MV-4-11 (cell line): ENCODE data around the gene SEMA4D.
"Not testable (repeated sequence)": the region's sequence is repeated elsewhere in the genome, so short reads cannot be mapped to it uniquely, and the experiment has no call there.

Experiments
- DNase-seq: peaks from one replicate; lab custom pipeline; 2025; lab: John Stamatoyannopoulos, UW

SEMA4D gene

GRCh38 chr9:89351584-89352300, 146.2 kb downstream of the SEMA4D start:
- peak; percentile 77 for DNase-seq

- no peak for DNase-seq
Observed at GRCh38 chr9:89350988-89351557, 146.8 kb downstream of the SEMA4D start.

- no peak for DNase-seq
Observed at GRCh38 chr9:89349607-89350006, 148.3 kb downstream of the SEMA4D start.

- no peak for DNase-seq
Observed at GRCh38 chr9:89347651-89348050, 150.3 kb downstream of the SEMA4D start.

- DNase-seq = no peak
Observed at GRCh38 chr9:89346696-89347095, 151.2 kb downstream of the SEMA4D start.

GRCh38 chr9:89345476-89345875, 152.4 kb downstream of the SEMA4D start:
- no peak for DNase-seq

- DNase-seq = not testable (repeated sequence)
Observed at GRCh38 chr9:89343812-89344211, 154.1 kb downstream of the SEMA4D start.

GRCh38 chr9:89342948-89343347, 155.0 kb downstream of the SEMA4D start:
- DNase-seq = no peak

GRCh38 chr9:89342213-89342612, 155.7 kb downstream of the SEMA4D start:
- DNase-seq = no peak

GRCh38 chr9:89340332-89340731, 157.6 kb downstream of the SEMA4D start:
- no peak for DNase-seq

- no peak for DNase-seq
Observed at GRCh38 chr9:89339807-89340206, 158.1 kb downstream of the SEMA4D start.

GRCh38 chr9:89330513-89330912, 167.4 kb downstream of the SEMA4D start:
- DNase-seq = no peak

GRCh38 chr9:89329917-89330316, 168.0 kb downstream of the SEMA4D start:
- DNase-seq = no peak

- no peak for DNase-seq
Observed at GRCh38 chr9:89328064-89328463, 169.8 kb downstream of the SEMA4D start.

GRCh38 chr9:89325733-89326132, 172.2 kb downstream of the SEMA4D start:
- no peak for DNase-seq

GRCh38 chr9:89323390-89323789, 174.5 kb downstream of the SEMA4D start:
- no peak for DNase-seq

GRCh38 chr9:89319015-89319905, 178.7 kb downstream of the SEMA4D start:
- DNase-seq = no peak

- peak; percentile 95 for DNase-seq
Observed at GRCh38 chr9:89318123-89319014, 179.5 kb downstream of the SEMA4D start, which contains the start of gene SECISBP2. TSS of gene SECISBP2 (plus strand) at chr9:89318500. CDS start at chr9:89318577, 77 bp downstream.

GRCh38 chr9:89317282-89317681, 180.6 kb downstream of the SEMA4D start:
- peak; percentile 74 for DNase-seq

- DNase-seq = no peak
Observed at GRCh38 chr9:89315482-89315881, 182.4 kb downstream of the SEMA4D start.

GRCh38 chr9:89314955-89315354, 183.0 kb downstream of the SEMA4D start:
- DNase-seq = no peak

GRCh38 chr9:89313842-89314241, 184.1 kb downstream of the SEMA4D start:
- DNase-seq = peak; percentile 13
